GM12865 (cell line): ENCODE results near the gene CDH9.

Source experiments
- DNase-seq: peaks from one replicate; pipeline ENCODE4 v3.0.0; 2010; ENCODE audit warnings: low read depth
- H3K4me3 ChIP-seq: 2 replicates; pipeline ENCODE4 v1.5.1; 2011; ENCODE audit warnings: mild to moderate bottlenecking, low read depth, low read length, control low read depth
- CTCF ChIP-seq: IDR thresholded peaks from 2 replicates; pipeline ENCODE4 v1.5.1; 2011; ENCODE audit warnings: low read length, control low read depth, low read depth, inconsistent platforms; ENCODE audit not compliant: insufficient read depth; ENCODE audit errors: missing control alignments

The CDH9 gene

DNA sequence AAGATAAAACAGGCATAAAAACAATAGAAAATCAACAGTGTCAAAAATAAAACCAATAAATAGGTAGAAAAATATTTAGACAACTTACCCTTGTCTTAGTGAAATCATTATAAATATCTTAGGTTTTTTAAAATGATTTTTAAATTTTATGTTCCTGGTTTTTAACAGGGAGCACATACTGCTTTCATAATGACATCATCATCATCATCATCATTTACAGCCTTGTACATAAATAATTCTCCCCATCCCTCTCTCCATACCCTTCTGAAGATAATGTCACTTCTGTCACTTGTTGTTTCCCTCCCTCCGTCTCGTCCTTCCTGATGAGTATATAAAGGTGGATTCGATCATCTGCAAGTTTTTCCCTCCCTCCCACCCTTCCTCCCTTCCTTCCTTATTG, 56.6 kb downstream of the CDH9 start:
- TF ChIP-seq CTCF = no peak
- H3K4me3 ChIP-seq = no peak overlapping the region
- DNase-seq = no peak

GRCh38 chr5:26959290-26959689, 79.1 kb downstream of the CDH9 start:
- no peak for TF ChIP-seq CTCF
- no peak for DNase-seq
- no peak overlapping the region for H3K4me3 ChIP-seq

DNA sequence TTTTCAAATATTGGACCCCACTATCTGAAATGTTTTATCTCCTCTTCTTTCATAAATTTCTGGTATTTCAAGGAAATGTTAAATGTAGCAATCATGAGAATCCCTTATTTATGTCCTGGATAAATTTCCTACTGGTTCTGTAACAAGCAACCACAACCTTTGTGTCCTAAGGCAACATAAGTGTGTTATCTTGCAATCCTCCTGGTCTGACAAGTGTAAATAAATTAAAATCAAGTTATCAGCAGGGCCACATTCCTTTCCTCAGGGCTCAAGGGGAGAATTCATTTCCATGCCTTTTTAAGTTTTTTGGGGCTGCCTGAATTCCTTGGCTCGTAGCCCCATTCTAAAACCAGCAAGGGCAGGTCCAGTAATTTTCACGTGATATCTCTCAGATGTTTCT, 83.2 kb downstream of the CDH9 start:
- no peak for TF ChIP-seq CTCF
- H3K4me3 ChIP-seq = no peak overlapping the region
- DNase-seq = no peak

DNA sequence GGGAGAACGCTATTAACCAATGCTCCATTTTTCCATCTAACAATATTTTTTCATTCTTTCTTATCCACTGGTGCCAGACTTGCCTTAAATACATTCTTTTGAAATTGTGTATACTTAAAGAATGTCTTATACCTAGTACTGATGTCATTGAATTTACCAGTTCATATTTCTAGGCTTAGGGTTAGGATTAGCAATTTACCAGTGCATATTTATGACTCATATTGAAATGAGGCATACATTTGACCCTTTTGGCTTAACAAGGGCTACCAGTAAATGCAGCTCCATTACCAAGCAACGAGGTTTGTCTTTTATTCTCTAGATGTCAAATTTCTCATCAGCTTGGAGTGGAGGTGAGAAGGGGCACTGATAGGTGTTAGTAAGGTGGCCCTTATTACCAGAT, 89.5 kb downstream of the CDH9 start:
- H3K4me3 ChIP-seq = no peak overlapping the region
- no peak for DNase-seq

DNA sequence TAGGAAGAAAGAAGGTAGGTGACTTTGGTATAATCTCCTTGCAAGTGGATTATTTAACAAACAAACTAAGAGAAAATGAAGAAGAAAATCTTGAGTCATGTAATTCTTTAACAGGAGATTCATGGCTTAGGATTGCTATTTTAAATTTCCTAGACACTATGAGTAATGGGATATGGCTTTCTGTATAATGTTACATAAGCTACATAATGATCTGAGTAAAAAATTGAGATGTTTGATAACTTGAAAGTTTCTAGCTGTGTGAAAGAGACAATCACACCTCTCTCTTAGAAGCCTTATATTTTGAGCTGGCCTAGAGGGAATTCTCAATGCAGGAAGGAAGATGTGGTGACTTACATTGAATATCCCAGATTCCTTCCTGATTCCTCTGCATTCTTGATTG, 92.5 kb downstream of the CDH9 start:
- no peak for TF ChIP-seq CTCF
- no peak for DNase-seq
- H3K4me3 ChIP-seq = no peak overlapping the region

More for the DNA sequence above, 89.5 kb downstream of the CDH9 start:
- no peak for TF ChIP-seq CTCF

DNA sequence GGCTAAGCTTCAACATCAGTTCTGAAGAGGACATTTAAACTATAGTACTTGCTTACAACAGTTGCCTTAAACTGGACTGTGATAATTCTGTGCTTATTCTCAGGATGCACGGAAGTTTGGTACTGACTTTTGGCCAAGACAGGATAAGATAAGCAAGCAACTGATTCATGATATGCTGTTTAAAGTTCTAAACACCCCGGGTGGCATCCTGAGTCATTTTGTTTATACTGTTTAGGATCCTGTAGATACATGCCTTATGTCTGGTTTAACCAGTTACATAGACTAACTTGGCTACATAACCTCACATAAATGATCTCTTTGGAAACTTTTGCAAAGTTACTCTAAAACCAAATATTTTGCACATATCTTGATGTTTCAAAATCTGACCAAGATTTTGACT, 95.9 kb downstream of the CDH9 start:
- H3K4me3 ChIP-seq = no peak overlapping the region
- no peak for TF ChIP-seq CTCF
- no peak for DNase-seq

DNA sequence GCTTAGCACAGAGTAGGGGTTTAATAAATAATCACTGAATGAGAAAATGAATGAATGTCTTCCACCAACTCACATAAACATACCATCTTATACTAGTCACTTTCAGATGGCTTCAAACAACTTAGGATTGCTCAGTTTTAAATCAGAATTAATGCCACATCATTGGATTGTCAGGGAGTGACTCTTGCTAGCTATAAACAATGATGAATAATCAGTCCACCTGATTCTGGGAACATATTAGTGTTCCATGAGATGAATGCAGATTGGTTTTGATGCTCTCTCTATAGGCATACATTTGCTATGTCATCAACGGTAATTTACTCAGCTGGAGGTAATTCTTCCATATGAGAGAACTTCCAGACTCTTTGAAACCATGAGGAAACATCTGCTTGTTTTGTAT, 97.4 kb downstream of the CDH9 start:
- no peak for TF ChIP-seq CTCF
- DNase-seq = no peak
- no peak overlapping the region for H3K4me3 ChIP-seq
